H9 (cell line): ENCODE measurements around the gene STX8. TPM values are rescaled to one million over a fixed set of nuclear protein-coding genes. Genes with fewer than 3 reads are reported as not detected.

ENCODE experiments used
- DNase-seq: peaks from one replicate; pipeline ENCODE4 v3.0.0-alpha.2; 2017
- H2AFZ ChIP-seq: one replicate; pipeline ENCODE4 v1.6.1; 2013; ENCODE audit warnings: mild to moderate bottlenecking, low read length, control low read depth, moderate library complexity
- H2AK5ac ChIP-seq: 2 replicates; pipeline ENCODE4 v1.6.1; 2013; ENCODE audit warnings: low read length, control low read depth, mixed read lengths; ENCODE audit not compliant: insufficient read length
- H2BK120ac ChIP-seq: one replicate; pipeline ENCODE4 v1.6.1; 2013; ENCODE audit warnings: low read depth, mild to moderate bottlenecking, low read length, control low read depth, inconsistent platforms; ENCODE audit not compliant: poor library complexity, severe bottlenecking
- H2BK12ac ChIP-seq: 2 replicates; pipeline ENCODE4 v1.6.1; 2013; ENCODE audit warnings: low read length, control low read depth, mixed read lengths, low read depth; ENCODE audit not compliant: insufficient read length
- H2BK15ac ChIP-seq: 2 replicates; pipeline ENCODE4 v1.6.1; 2013; ENCODE audit warnings: low read depth, low read length, control low read depth
- H2BK20ac ChIP-seq: one replicate; pipeline ENCODE4 v1.6.1; 2013; ENCODE audit warnings: low read depth, mild to moderate bottlenecking, low read length, control low read depth, inconsistent platforms; ENCODE audit not compliant: poor library complexity, severe bottlenecking
- H2BK5ac ChIP-seq: 2 replicates; pipeline ENCODE4 v1.6.1; 2013; ENCODE audit warnings: low read length, control low read depth, mixed read lengths; ENCODE audit not compliant: insufficient read length
- H3K14ac ChIP-seq: 2 replicates; pipeline ENCODE4 v1.6.1; 2013; ENCODE audit warnings: low read length, control low read depth; ENCODE audit not compliant: insufficient read depth
- H3K18ac ChIP-seq: 2 replicates; pipeline ENCODE4 v1.6.1; 2013; ENCODE audit warnings: low read depth, mild to moderate bottlenecking, mixed read lengths, low read length, control low read depth; ENCODE audit not compliant: insufficient read length
- H3K23ac ChIP-seq: 2 replicates; pipeline ENCODE4 v1.6.1; 2013; ENCODE audit warnings: low read length, control low read depth, mixed read lengths, low read depth; ENCODE audit not compliant: insufficient read length
- H3K23me2 ChIP-seq: 2 replicates; pipeline ENCODE4 v1.6.1; 2013; ENCODE audit warnings: low read depth, mild to moderate bottlenecking, mixed read lengths, low read length, control low read depth; ENCODE audit not compliant: insufficient read length, poor library complexity, severe bottlenecking
- H3K27ac ChIP-seq: 2 replicates; pipeline ENCODE4 v1.5.1; 2013; ENCODE audit warnings: low read length, control low read depth, mixed read lengths, low read depth; ENCODE audit not compliant: insufficient read length
- H3K27me3 ChIP-seq: 2 replicates; pipeline ENCODE4 v1.6.1; 2013; ENCODE audit warnings: low read length, control low read depth, inconsistent platforms; ENCODE audit not compliant: insufficient read depth
- H3K4ac ChIP-seq: 2 replicates; pipeline ENCODE4 v1.6.1; 2013; ENCODE audit warnings: low read depth, mild to moderate bottlenecking, control low read depth, inconsistent platforms, low read length, moderate library complexity
- H3K4me1 ChIP-seq: 2 replicates; pipeline ENCODE4 v1.6.1; 2013; ENCODE audit warnings: low read length, control low read depth, inconsistent platforms; ENCODE audit not compliant: insufficient read depth
- H3K4me2 ChIP-seq: 2 replicates; pipeline ENCODE4 v1.6.1; 2013; ENCODE audit warnings: low read length, control low read depth, mixed read lengths; ENCODE audit not compliant: insufficient read length, insufficient read depth
- H3K56ac ChIP-seq: 2 replicates; pipeline ENCODE4 v1.6.1; 2013; ENCODE audit warnings: low read depth, mild to moderate bottlenecking, mixed read lengths, low read length, control low read depth; ENCODE audit not compliant: insufficient read length
- H3K79me1 ChIP-seq: 2 replicates; pipeline ENCODE4 v1.6.1; 2013; ENCODE audit warnings: low read depth, mild to moderate bottlenecking, moderate library complexity, low read length, control low read depth, inconsistent platforms; ENCODE audit not compliant: insufficient read depth, poor library complexity, severe bottlenecking
- H3K79me2 ChIP-seq: 2 replicates; pipeline ENCODE4 v1.6.1; 2013; ENCODE audit warnings: low read length, control low read depth, inconsistent platforms; ENCODE audit not compliant: insufficient read depth
- H3K9ac ChIP-seq: 2 replicates; pipeline ENCODE4 v1.6.1; 2013; ENCODE audit warnings: low read length, control low read depth, mixed read lengths; ENCODE audit not compliant: insufficient read length; ENCODE audit errors: extremely low read depth
- H3K9me3 ChIP-seq: one replicate; pipeline ENCODE4 v1.6.1; 2013; ENCODE audit warnings: low read depth, low read length, inconsistent platforms; ENCODE audit not compliant: control insufficient read depth
- H3T11ph ChIP-seq: one replicate; pipeline ENCODE4 v1.6.1; 2013; ENCODE audit warnings: mild to moderate bottlenecking, low read length, control low read depth, inconsistent platforms
- H4K20me1 ChIP-seq: one replicate; pipeline ENCODE4 v1.6.1; 2013; ENCODE audit not compliant: control insufficient read depth, insufficient read length, insufficient read depth
- H4K5ac ChIP-seq: 2 replicates; pipeline ENCODE4 v1.6.1; 2013; ENCODE audit warnings: low read depth, mild to moderate bottlenecking, mixed read lengths, low read length, control low read depth; ENCODE audit not compliant: insufficient read length
- H4K8ac ChIP-seq: replicated peaks from 2 replicates; pipeline ENCODE4 v1.6.1; 2013; ENCODE audit warnings: low read length, control low read depth, mixed read lengths, low read depth; ENCODE audit not compliant: insufficient read length
- H4K91ac ChIP-seq: 2 replicates; pipeline ENCODE4 v1.6.1; 2013; ENCODE audit warnings: low read depth, mild to moderate bottlenecking, moderate library complexity, mixed read lengths, low read length, control low read depth; ENCODE audit not compliant: insufficient read length
- H3K27ac Mint-ChIP-seq, 3 experiments: 2 replicates in 2 of 3; 3 replicates in 1 of 3; pipeline ENCODE4 v1.8.0; 2020 to 2021; ENCODE audit warnings: mixed read lengths in 3 of 3, mild to moderate bottlenecking in 1 of 3, moderate library complexity in 1 of 3
- H3K27me3 Mint-ChIP-seq: 2 replicates; pipeline ENCODE4 v1.8.0; 2021; ENCODE audit warnings: low read depth, mild to moderate bottlenecking, moderate library complexity, mixed read lengths
- H3K36me3 Mint-ChIP-seq, 3 experiments: 2 replicates in 2 of 3; 3 replicates in 1 of 3; pipeline ENCODE4 v1.8.0; 2020 to 2021; ENCODE audit warnings: low read depth in 3 of 3, mixed read lengths in 3 of 3; ENCODE audit not compliant: insufficient read depth in 1 of 3
- H3K4me1 Mint-ChIP-seq, 2 experiments: 2 replicates each; pipeline ENCODE4 v1.8.0; 2020; ENCODE audit warnings: mixed read lengths in 2 of 2
- H3K4me3 Mint-ChIP-seq, 2 experiments: 2 replicates in 1 of 2; 3 replicates in 1 of 2; pipeline ENCODE4 v1.8.0; 2020 to 2021; ENCODE audit warnings: mild to moderate bottlenecking in 2 of 2, mixed read lengths in 2 of 2, moderate library complexity in 1 of 2
- H3K9me3 Mint-ChIP-seq, 2 experiments: 2 replicates in 1 of 2; 3 replicates in 1 of 2; pipeline ENCODE4 v1.8.0; 2020; ENCODE audit warnings: mild to moderate bottlenecking in 2 of 2, mixed read lengths in 2 of 2, moderate library complexity in 1 of 2
- CTCF ChIP-seq: fragments of 200-600 bp; sonication (generic); conservative IDR thresholded peaks from 3 replicates; pipeline ENCODE4 v1.8.0; 2021; ENCODE audit warnings: antibody characterized with exemption, mild to moderate bottlenecking
- WGBS: extraction: QIAGEN DNeasy Blood & Tissue Kit; methylation state at CpG from one replicate; pipeline ENCODE4 v1.1.7; 2013; ENCODE audit warnings: missing lambda C conversion rate, low lambda C conversion rate, mixed read lengths; ENCODE audit not compliant: insufficient read length; ENCODE audit errors: extremely low coverage; 5-methylcytosine and 5-hydroxymethylcytosine counted together
- total RNA-seq: library from RNA; stranded (reverse); gene quantifications from 2 replicates; pipeline ENCODE4 v1.2.1, GENCODE V29; 2021

Gene STX8
- total RNA-seq, 1 experiment from 2014 or later = 55.1 TPM

- peaks cover 0 to 2% of the 10 kb centered on the region in 2 experiments; a peak in 2 of 5 replicates for H3K9me3 Mint-ChIP-seq
- H4K91ac ChIP-seq = no peak overlapping the region
- H4K20me1 ChIP-seq = no peaks in the 10 kb centered on the region
- H3K23me2 ChIP-seq = no peaks in the 10 kb centered on the region
- H3K4me1 ChIP-seq = no peaks in the 10 kb centered on the region
- no peak overlapping the region for H3K4me3 Mint-ChIP-seq
- no peak overlapping the region for H3T11ph ChIP-seq
- no peak overlapping the region for H2BK12ac ChIP-seq
- TF ChIP-seq CTCF = no peak
- H3K9ac ChIP-seq = no peak overlapping the region
- H3K4ac ChIP-seq = no peak overlapping the region
- H3K27ac Mint-ChIP-seq = no peak overlapping the region; a peak in 1 of 7 replicates
- H4K8ac ChIP-seq = no peak overlapping the region
- no peaks in the 10 kb centered on the region for H3K27me3 ChIP-seq
- H3K36me3 Mint-ChIP-seq = no peaks in the 10 kb centered on the region
- no peak overlapping the region for H2AFZ ChIP-seq
- no peak overlapping the region for H3K4me2 ChIP-seq
- H3K4me1 Mint-ChIP-seq = no peaks in the 10 kb centered on the region
- DNase-seq = no peak
- no peak overlapping the region for H3K56ac ChIP-seq
- no peaks in the 10 kb centered on the region for H3K9me3 ChIP-seq
- no peak overlapping the region for H2AK5ac ChIP-seq
- no peak overlapping the region for H2BK15ac ChIP-seq
- no peak overlapping the region for H3K23ac ChIP-seq
- no peak overlapping the region for H2BK20ac ChIP-seq
- H3K14ac ChIP-seq = no peak overlapping the region
- no peaks in the 10 kb centered on the region for H3K79me2 ChIP-seq
- H3K27ac ChIP-seq = no peak overlapping the region
- no peak overlapping the region for H2BK120ac ChIP-seq
- no peak overlapping the region for H2BK5ac ChIP-seq
- H4K5ac ChIP-seq = no peak overlapping the region
- no peaks in the 10 kb centered on the region for H3K79me1 ChIP-seq
- no CpG with 5 or more reads among the region's 6 CpGs for WGBS
- H3K18ac ChIP-seq = no peak overlapping the region
- no peaks in the 10 kb centered on the region for H3K27me3 Mint-ChIP-seq
These were observed 18.4 kb upstream of the STX8 start for GRCh38 chr17:9594065-9594464.
